ENCODE results near the gene SAMD4A.

DNA sequence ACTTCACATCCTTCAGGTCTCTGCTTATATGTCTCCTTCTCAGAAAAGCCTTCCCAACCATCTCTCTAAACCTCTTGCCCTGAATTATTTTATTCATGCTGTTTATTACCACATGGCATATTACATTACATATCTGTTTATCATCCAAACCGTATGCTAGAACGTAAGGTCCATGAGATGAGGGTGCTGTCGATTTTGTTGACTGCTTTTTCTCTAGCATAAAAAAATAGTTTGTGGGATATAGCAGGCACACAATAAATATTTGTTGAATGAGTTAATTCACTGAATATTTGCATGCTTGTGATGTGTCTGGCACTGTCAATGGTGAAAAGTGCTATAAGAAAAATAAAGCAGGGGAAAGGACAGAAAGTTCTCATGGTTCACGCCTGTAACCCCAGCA, 22.9 kb downstream of the SAMD4A start:
- TF ChIP-seq, protein P1, sequence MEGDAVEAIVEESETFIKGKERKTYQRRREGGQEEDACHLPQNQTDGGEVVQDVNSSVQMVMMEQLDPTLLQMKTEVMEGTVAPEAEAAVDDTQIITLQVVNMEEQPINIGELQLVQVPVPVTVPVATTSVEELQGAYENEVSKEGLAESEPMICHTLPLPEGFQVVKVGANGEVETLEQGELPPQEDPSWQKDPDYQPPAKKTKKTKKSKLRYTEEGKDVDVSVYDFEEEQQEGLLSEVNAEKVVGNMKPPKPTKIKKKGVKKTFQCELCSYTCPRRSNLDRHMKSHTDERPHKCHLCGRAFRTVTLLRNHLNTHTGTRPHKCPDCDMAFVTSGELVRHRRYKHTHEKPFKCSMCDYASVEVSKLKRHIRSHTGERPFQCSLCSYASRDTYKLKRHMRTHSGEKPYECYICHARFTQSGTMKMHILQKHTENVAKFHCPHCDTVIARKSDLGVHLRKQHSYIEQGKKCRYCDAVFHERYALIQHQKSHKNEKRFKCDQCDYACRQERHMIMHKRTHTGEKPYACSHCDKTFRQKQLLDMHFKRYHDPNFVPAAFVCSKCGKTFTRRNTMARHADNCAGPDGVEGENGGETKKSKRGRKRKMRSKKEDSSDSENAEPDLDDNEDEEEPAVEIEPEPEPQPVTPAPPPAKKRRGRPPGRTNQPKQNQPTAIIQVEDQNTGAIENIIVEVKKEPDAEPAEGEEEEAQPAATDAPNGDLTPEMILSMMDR (conservative IDR thresholded peaks at IDR 0.05): no peak
- no peak for TF ChIP-seq ZFX (IDR thresholded peaks at IDR 0.05)

All from C4-2B (cell line).